HG02885 (cell line): ENCODE measurements around the gene CROCC.
"Not testable (repeated sequence)": the region's sequence is repeated elsewhere in the genome, so short reads cannot be mapped to it uniquely, and the experiment has no call there.

Experiments
- ATAC-seq: cut with Tn5 transposase; IDR thresholded peaks from one replicate; pipeline ENCODE4 v1.9.1; 2021; ENCODE audit warnings: mild to moderate bottlenecking; ENCODE audit not compliant: unreplicated experiment, poor library complexity

Gene CROCC

GRCh38 chr1:16961297-16962133 lies 39.8 kb downstream of the CROCC start:
- ATAC-seq, result no peak

DNA sequence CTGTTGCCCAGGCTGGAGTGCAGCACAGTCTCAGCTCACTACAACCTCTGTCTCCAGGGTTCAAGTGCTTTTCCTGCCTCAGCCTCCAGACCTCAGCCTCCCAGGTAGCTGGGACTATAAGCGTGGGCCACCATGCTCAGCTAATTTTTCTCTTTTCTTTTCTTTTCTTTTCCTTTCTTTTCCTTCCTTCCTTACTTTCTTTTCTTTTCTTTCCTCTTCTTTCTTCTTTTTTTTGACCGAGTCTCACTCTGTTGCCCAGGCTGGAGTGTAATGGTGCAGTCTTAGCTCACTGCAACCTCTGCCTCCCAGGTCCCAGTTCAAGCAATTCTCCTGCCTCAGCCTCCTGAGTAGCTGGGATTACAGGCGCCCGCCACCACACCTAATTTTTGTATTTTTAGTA lies 42.4 kb downstream of the CROCC start:
- not testable (repeated sequence) for ATAC-seq

DNA sequence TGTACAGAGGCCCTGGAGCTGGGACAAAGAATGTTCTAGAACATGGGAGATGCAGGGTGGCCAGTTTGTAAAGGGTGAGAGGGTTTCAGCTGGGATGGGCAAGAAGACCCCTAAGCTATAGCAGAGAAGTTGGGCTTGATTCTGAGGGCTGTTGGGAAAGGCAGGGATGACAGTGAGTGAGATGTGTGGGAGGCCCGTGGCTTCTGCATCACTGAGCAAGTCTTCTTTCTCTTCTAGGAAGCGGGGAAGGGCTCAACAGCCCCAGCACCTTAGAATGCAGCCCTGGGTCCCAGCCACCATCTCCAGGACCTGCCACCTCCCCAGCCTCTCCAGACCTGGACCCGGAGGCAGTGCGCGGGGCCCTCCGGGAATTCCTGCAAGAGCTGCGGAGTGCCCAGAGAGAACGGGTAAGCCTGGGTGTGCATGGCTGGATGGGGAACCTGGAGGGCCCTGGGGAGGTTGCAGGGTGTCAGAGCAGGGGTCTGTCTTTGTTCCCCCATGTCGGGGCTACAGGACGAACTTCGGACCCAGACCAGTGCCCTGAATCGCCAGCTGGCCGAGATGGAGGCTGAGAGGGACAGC lies 43.8 kb downstream of the CROCC start:
- ATAC-seq, result no peak

- no peak for ATAC-seq
Observed at GRCh38 chr1:16966282-16966681, 44.6 kb downstream of the CROCC start.

DNA sequence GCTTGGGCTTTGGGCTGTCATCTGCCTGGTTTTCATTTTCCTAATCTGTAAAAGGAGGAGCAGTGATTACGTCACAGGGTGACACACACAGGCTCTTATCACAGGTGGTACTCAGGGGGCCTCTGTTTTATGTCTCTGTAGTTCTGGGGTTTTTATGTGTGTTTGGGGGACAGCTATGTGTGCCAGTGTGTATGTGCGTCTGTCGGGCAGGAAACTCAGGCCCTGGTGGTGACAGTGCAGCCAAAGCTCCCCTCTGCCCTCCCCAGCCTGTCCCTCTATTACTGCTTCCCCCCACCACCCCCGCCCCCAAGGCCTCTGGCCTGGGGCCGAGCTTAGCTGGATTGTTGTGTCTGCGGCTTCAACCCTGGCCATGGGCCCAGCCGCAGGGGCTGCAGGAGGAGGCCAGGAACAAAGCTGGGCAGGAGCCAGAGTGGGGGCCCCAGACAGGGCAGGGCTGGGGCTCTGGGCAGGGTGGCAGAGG lies 45.4 kb downstream of the CROCC start:
- no peak for ATAC-seq

GRCh38 chr1:16967962-16968361 lies 46.2 kb downstream of the CROCC start:
- ATAC-seq, result no peak

GRCh38 chr1:16968372-16968771 lies 46.6 kb downstream of the CROCC start:
- ATAC-seq, result no peak

GRCh38 chr1:16969057-16969611 lies 47.4 kb downstream of the CROCC start:
- no peak for ATAC-seq

- ATAC-seq, result no peak
Observed at GRCh38 chr1:16969651-16970050, 47.9 kb downstream of the CROCC start.

DNA sequence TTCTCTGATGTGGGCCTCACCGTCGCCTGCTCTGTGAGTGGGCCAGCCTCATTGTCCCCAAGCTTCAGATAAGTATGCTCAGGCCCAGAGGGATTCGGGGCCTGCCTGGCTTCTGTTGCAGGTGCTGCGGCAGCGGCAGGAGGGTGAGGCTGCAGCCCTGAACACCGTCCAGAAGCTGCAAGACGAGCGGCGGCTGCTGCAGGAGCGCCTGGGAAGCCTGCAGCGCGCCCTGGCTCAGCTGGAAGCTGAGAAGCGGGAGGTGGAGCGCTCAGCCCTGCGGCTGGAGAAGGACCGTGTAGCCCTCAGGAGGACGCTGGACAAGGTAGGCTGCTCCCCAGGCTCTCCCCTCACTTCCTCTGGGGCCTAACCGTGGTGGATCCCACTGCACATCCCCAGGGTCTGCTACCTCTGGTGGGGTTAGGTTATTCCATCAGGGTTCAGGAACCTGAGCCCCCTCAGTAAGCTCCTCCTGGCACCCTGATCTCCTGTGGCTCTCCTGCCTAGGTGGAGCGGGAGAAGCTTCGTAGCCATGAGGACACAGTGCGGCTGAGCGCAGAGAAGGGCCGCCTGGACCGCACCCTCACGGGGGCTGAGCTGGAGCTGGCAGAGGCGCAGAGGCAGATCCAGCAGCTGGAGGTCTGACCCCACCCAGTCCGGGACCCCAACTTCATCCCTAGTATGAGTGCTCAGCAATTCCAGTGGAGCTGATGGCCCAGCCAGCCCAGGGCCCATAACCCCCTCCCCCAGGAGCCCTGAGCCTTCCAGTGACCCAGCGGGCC lies 48.6 kb downstream of the CROCC start:
- no peak for ATAC-seq

DNA sequence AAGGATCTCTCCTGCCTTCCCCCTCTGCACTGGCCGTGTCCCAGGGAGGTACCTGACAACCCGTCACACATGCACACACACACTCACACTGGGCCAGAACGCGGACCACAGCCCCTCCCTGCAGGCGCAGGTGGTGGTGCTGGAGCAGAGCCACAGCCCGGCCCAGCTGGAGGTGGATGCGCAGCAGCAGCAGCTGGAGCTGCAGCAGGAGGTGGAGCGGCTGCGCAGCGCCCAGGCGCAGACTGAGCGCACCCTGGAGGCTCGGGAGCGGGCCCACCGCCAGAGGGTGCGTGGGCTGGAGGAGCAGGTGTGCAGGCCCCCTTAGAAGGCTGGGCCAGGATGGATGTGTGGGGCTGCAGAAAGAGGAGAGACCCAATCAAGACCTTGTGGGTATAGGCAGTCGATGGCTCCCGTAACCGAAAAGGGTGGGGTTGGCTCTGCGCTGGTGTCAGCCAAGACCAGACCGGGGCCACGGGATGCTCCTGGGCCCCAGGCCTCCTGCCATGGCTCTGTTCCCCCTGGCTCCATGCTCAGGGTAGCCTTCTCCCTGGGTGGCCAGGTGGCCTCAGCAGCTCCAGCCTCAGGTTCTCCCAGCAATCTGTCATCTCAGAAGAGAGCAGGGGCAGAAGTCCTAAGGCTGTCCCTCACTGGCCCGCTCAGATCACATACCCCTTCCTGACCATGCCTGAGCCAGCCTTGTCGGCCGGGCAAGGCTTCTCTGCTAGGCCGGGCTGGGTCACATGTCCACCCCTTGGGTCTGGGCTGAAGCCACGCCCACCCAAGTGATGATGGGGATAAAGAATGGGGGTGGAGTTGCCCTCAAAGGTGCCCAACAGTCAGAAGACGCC lies 49.8 kb downstream of the CROCC start:
- no peak for ATAC-seq

DNA sequence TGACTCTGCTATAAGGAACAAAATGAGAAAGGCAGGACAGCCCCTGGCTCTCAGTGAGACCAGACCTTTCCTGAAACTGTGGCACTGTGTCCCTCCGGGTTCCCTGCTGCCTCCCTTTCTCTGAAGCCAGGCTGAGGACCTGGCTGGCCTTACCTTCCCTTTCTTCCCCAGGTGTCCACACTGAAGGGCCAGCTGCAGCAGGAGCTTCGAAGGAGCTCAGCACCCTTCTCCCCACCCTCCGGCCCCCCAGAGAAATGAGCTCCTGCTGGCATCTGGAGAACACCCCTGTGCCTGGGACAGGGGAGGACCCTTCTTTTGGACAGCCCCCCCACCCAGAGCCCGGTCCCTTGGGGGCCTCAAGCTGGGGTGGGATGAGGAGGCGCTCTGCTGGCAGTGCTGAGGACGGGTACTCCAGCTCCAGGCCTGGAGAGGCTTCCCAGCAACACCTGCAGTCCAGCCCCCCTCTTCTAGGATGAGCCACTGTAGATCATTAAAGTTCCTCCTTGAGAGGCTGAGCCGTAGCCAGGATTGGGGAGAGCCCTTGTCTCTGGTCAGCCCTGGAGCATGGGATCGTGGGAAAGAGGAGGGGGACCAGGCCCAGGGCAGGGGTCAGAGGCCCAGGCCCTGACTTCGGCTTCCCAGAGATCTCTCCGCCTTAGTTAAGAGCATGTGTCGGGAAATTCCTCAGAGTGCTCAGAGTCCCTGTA lies 50.6 kb downstream of the CROCC start:
- ATAC-seq, result no peak

DNA sequence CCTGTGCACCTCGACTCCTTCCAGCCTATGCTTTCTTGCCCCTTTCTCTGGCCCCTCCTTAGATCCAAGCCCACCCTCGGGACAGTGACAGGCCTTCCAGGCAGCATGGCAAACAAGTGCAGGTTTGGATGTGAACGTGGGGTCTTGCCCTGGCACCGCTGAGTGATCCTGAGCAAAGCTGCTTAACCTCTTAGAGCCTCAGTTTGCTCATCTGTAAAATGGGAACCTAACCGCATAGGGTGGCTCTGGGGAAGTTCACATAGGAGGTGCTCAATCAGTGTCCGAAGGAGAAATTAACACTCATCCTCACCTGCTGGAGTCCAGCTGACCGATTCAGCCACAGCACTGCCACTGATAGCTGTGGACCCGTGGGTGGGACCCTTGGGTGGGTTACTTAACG lies 51.5 kb downstream of the CROCC start:
- ATAC-seq, result no peak

DNA sequence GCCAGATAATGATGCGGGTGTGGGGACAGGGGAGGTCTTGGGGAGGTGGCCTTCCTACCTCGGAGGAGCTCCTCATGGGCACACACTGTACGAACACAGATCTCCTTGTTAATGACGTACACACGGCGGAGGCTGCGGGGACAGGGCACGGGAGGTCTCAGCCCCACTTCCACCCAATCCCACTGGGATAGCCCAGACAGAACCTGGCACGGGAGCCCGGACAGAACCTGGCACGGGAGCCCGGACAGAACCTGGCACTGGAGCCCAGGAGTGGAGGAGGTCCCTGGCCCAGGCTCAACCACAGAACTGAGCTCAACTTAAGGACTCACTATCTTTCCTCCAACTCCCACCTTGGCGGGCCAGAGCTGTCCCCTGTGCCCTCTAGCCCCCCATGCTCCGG lies 53.5 kb downstream of the CROCC start:
- ATAC-seq, result no peak

DNA sequence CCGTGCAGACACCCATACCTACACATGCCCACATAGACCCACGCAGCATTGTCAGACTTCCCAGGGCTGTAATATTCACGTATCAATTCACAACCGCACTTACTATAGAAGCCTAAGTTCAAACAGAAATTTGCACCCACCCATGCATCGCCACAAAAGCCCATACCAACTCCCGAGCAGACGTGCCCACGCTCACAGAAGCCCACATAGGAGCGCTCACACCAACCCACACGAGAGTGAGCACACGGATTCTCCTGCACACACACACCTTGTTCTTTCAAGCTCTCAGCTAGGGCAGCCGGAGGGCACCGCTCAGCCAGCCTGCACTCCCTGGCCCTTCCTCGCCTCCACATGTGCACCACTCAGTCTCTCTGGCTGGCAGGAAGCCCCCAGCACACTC lies 54.1 kb downstream of the CROCC start:
- no peak for ATAC-seq

GRCh38 chr1:16976966-16977365 lies 55.2 kb downstream of the CROCC start:
- no peak for ATAC-seq

DNA sequence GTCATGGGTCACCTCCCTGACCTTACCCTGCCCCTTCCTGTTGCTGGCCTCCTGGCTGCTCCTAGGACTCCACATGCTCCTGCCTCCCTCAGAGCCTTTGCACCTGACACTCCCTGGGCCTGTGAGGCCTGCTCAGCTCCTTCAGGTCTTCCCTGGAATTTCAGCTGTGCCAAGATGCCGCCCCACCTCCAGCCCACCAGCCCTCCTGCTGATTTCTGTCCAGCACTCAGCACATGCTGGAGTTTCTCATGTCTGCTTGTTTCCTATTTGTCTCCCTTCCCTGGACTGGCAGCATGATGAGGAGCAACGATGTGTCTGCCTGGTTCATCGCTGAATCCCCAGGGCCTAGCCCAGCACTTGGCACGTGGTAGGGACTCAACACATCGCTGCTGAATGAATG lies 55.6 kb downstream of the CROCC start:
- no peak for ATAC-seq

DNA sequence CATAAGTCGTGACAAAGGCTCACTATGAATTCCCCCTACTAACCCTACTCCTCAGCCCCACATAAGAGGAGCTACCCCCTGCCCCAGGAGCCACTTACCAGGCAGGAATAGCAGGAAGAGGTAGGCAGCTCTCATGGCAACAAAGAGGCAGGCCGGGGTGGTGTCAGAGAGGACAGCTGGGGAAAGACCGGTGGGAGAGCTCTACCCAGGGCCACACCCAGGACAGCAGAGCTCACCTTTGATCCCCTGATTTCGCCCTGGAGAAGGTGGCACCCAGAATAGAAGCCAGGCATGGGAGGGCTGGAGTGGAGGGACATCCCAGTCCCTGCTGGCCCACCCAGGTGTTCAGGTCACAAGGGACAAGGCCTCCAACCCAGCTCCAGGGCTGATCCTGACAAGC lies 56.4 kb downstream of the CROCC start:
- ATAC-seq, result no peak
